Left cardiac atrium (tissue), 4 donors: ENCODE data around the gene SNRNP25. TPM values are rescaled to one million over a fixed set of nuclear protein-coding genes. Genes with fewer than 3 reads are reported as not detected.
"Not testable (repeated sequence)": the region's sequence is repeated elsewhere in the genome, so short reads cannot be mapped to it uniquely, and the experiment has no call there.

ENCODE experiments used
- ATAC-seq, 2 donors: fragments of 200-7000 bp; cut with Tn5 transposase; one replicate each; pipeline ENCODE4 v1.9.1; 2020; ENCODE audit warnings: mild to moderate bottlenecking in 2 of 2, moderate library complexity in 2 of 2
- DNase-seq: peaks from one replicate; pipeline ENCODE4 v3.0.0-alpha.2; 2020
- intact Hi-C, 2 donors: fragments of 100-400 bp; cut with DNase I; formaldehyde crosslinking; loops; one replicate each; pipeline versions ENCODE4 v1.14.1 to v1.15.1; 2022 to 2023
- total RNA-seq, 2 donors: library from RNA; stranded (reverse); fragmentation: NEBNext Ultra II Directional; extraction: Animal tissue kit (Norgen Biotek cat#: 25700); gene quantifications; one replicate each; pipeline ENCODE4 v1.2.1, GENCODE V29; 2021
- donor health status: DM: no; HTN: yes; CAD: no.
- donor health status: DM: no; HTN: yes; CAD: no; lungs with severe emphysema.
- donor health status: DM: yes; HTN: yes; CAD: no.
- donor health status: Dilated cardiomyopathy.

SNRNP25 gene
- total RNA-seq, 2 donors from 2014 or later, result 54.7 to 56.9 TPM

GRCh38 chr16:38941-39892 lies 14.4 kb upstream of the SNRNP25 start:
- ATAC-seq (no peak), DNase-seq (peak; percentile 18)
- intact Hi-C loops, result no loop called here

- intact Hi-C loops, result no loop called here
- peak; percentile 32 for DNase-seq
- peak; percentile 48 to 75 for ATAC-seq
These were observed 12.1 kb upstream of the SNRNP25 start for GRCh38 chr16:41439-42068.

DNA sequence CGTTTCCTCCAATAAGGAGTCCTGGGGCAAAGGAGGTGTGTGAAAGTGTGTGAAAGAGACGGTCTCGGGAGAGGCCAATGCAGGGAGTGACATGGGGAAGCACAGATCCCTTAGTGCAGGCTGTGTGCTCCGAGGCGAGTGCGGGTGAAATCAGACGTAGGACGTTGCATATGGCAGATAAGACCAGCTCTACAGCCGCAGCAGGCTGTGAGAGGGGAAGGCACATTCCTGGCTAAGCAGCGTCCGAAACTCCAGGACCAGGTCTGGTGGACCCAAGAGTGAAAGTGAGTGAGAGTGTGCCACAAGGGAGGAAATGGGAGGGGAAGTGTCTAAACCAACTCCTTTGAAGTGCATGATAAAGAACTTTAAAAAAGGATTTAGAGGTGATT lies 11.6 kb upstream of the SNRNP25 start:
- peak in 1 of 2 donors; percentile 11 for ATAC-seq
- intact Hi-C loops, result no loop called here
- no peak for DNase-seq

DNA sequence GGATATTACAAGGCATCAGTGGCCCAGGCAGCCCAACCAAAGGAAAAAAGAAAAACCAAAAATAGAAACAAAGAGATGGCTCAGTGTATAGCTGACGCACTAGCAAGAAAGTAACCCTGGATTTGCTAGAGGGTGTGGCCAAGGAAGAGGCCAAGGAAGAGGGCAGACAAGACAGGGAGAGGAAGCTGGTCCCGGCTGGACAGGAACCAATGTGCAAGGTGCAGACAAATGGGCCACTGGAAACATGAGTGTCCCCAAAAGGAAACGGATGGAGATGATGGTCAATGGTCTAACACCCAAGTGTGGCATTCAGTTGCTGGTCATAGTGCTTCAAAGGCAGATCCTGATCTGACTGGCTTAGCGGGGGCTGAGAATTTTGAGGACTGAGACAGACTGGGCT lies 10.9 kb upstream of the SNRNP25 start:
- intact Hi-C loops, result no loop called here
- ATAC-seq (no peak), DNase-seq (no peak)

- ATAC-seq (no peak), DNase-seq (no peak)
- intact Hi-C loops, result no loop called here
These were observed 10.3 kb upstream of the SNRNP25 start for GRCh38 chr16:43294-43693.

DNA sequence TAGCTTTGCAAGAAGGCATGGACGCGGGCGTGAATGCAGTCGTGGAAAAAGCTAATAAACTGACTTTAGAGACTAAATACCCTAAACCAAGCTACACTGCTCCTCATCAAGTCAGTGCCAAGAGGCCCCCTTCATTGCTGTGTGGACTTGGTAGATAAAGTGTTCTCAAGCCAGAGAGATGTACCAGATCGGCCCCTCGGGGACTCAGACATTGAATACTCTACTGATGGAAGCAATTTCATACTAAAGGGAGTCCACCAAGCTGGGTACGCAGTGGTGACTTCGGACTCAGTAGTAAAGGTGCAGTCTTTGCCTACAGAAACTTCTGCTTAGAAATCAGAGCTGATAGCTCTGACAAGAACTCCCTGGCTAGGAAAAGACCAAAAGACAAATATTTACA lies 9.0 kb upstream of the SNRNP25 start:
- DNase-seq (no peak), ATAC-seq (no peak)
- intact Hi-C loops, result no loop called here

DNA sequence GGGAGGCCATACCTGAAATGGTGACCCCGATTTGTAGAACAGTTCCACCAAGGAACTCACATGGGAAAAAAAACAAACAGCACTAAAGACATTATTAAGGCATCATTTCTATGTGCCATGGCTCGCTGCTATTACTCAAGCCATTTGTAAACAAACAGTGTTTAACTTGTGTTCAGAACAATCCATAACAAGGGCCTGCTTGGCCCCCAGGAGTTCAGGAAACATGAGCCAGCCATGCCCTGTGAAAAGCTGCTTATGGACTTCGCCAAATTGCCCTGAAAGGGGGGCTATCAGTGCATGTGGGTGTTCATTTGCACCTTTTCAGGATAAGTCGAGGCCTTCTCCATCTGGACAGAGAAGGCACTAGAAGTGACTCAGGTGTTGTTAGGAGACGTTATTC lies 8.2 kb upstream of the SNRNP25 start:
- DNase-seq (no peak), ATAC-seq (no peak)
- intact Hi-C loops, result no loop called here

GRCh38 chr16:46510-46909 lies 7.1 kb upstream of the SNRNP25 start:
- ATAC-seq, DNase-seq, intact Hi-C loops: not testable (repeated sequence)

DNA sequence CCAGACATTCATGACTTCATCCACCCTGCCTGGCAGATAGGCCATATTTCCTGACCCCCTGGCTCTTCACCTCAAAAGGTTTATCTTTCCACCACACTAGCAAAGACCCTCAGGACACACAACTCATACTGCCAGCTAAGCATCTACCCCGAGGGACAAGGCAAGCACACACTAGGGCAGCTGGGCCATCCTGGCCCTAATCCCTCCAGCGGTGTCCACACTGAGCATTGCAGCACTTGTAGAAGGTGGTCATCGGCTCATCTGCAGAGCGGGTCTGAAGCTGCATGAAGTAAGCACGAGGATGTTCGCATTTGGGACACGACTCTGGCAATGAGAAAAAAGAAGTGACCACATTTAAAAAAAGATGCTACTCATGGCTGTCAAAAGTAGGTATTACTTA lies 6.4 kb upstream of the SNRNP25 start:
- no peak for DNase-seq

GRCh38 chr16:50769-51591 lies 2.6 kb upstream of the SNRNP25 start:
- intact Hi-C loops, result no loop called here
- ATAC-seq (no peak), DNase-seq (no peak)

More for the DNA sequence above, 6.4 kb upstream of the SNRNP25 start:
- no peak for ATAC-seq
- intact Hi-C loops, result no loop called here

DNA sequence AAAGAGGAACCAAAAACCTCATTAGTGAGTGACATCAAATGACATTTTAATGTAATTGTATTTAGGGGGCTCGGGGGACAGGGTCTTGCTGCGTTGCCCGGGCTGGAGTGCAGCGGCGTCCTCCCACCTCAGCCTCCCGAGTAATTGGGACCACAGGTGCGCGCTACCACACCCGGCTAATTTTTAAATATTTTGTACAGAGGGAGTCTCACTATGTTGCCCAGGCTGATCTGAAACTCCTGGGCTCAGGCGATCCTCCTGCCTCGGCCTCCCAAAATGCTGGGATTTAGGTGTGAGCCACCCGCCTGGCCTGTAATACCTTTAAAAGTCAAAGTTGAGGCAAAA lies 581 bp downstream of the SNRNP25 start:
- ATAC-seq (no peak), DNase-seq (no peak)
- intact Hi-C loops, result no loop called here

GRCh38 chr16:55571-56136 lies 2.0 kb downstream of the SNRNP25 start:
- ATAC-seq, result no peak
- intact Hi-C loops, result no loop called here
- DNase-seq, result peak; percentile 20

GRCh38 chr16:56231-56927 lies 2.8 kb downstream of the SNRNP25 start:
- intact Hi-C loops, result no loop called here
- no peak for ATAC-seq
- no peak for DNase-seq

DNA sequence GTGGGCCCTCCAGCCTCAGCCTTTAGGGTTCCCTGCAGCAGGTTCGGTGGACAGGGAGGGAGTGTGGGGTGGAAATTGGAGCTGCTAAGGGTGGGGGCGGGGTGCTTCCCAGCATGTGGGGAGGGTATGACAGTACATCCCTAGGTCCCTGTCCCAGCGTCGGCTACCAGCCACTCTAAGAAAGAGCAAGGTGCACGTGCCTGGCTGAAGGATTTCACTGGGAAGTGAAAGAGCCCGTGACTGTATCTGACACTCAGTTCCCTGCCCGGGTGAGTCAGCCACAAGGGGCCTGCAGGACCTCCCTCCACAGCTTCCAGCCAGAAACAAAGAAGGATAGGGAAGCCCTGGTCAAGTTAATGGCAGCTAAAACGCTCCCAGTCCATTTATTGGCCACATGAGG lies 4.1 kb downstream of the SNRNP25 start:
- peak; percentile 23 for DNase-seq
- no peak for ATAC-seq
- intact Hi-C loops, result no loop called here

DNA sequence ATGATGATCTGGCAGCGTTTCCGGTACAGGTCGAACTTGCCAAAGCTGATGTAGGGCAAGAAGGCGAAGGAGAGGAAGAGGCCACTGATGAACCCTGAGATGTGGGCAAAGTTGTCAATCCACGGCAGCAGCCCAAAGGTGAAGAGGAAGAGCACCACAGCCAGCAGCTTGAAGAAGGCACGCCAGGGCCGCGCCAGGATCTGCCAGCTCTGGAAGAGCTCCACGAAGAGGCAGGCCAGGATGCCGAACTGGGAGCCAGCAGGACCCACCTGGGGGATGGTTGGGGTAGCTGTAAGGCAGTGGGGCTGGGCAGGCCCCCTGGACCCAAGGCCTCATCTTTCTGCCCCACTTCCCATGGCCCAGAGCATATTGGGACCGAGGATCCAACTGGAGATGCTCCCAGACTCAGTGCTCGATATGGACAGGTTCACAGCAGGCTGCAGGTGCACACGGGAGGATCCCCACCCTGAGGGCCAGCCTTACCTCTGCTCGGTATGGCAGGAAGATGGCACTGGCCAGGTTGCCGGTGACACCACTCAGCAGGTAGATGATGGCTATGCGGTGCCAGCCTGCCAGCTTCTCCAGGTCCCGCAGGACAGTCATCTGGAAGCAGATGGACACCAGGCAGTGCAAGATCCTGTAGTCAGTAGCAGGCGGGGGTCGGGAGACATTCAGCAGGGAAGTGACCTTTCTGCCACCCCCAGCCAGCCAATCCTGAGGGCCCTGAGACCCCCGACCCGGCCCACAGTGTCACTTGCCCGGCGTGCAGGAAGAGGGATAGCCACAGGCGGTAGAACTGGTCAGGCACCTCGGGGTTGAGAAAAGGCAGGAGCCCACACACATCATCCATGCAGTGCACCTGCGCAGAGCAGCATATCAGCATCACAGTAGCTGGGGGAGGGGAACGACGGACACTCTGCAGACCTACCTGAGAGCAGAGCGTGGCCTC lies 5.1 kb downstream of the SNRNP25 start:
- intact Hi-C loops, result no loop called here
- ATAC-seq (no peak), DNase-seq (peak; percentile 21)

DNA sequence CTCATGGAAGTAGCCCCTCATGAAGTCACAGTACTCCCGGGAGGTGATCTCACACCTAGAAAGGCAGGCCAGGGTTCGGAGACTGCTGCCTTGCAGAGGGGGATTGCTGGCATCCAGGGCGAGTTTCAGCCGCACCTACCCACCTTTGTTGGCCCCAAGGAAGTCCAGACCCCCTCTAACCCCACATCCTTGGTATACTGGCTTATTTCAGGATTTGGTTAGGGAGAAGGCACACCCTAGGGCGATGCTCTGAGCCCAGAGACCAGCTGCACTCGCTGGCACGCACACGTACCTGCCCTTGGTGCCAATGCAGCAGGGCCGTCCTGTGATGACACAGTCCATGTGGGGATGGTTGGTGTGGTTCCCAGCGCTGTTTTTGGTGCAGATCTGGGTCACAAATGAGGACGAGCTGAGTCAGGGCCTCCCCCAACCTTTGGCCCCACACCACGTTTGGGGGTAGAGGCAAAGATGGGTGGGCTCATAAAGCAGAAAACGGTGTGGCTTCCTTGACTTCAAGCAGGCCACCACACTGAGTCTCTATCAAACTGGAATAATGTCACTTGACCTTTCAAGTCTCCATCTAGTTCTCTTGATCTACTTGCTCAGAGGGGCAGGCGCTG lies 5.9 kb downstream of the SNRNP25 start:
- ATAC-seq, result no peak
- intact Hi-C loops, result no loop called here
- DNase-seq, result peak; percentile 12

- ATAC-seq, result no peak
- peak; percentile 21 for DNase-seq
- intact Hi-C loops, result no loop called here
These were observed 6.5 kb downstream of the SNRNP25 start for GRCh38 chr16:60166-60565.
